Ishikawa (cell line): ENCODE results near the gene DNAJB11.
A peak's percentile ranks its signal among the peaks of the same experiment; 100 is the strongest.

ENCODE experiments used
- CEBPB ChIP-seq: IDR thresholded peaks from 2 replicates; pipeline ENCODE4 v1.6.1; 2012
- CREB1 ChIP-seq: IDR thresholded peaks from 2 replicates; pipeline ENCODE4 v1.6.1; 2012; ENCODE audit warnings: low read depth
- EP300 ChIP-seq: IDR thresholded peaks from 2 replicates; pipeline ENCODE4 v1.6.1; 2012; ENCODE audit warnings: borderline replicate concordance
- FOXM1 ChIP-seq: IDR thresholded peaks from 2 replicates; pipeline ENCODE4 v1.6.1; 2012; ENCODE audit warnings: low read depth, borderline replicate concordance
- RAD21 ChIP-seq: IDR thresholded peaks from 2 replicates; pipeline ENCODE4 v1.6.1; 2012; ENCODE audit warnings: low read depth
- TAF1 ChIP-seq: IDR thresholded peaks from 2 replicates; pipeline ENCODE4 v1.6.1; 2012; ENCODE audit warnings: low read depth, mild to moderate bottlenecking
- TCF12 ChIP-seq: IDR thresholded peaks from 2 replicates; pipeline ENCODE4 v1.6.1; 2012; ENCODE audit warnings: low read depth
- TEAD4 ChIP-seq: IDR thresholded peaks from 2 replicates; pipeline ENCODE4 v1.6.1; 2012
- ZBTB7A ChIP-seq: IDR thresholded peaks from 2 replicates; pipeline ENCODE4 v1.6.1; 2012; ENCODE audit warnings: low read depth
- TF ChIP-seq, protein P1 (sequence below): IDR thresholded peaks from 2 replicates; pipeline ENCODE4 v1.6.1; 2012

DNA sequence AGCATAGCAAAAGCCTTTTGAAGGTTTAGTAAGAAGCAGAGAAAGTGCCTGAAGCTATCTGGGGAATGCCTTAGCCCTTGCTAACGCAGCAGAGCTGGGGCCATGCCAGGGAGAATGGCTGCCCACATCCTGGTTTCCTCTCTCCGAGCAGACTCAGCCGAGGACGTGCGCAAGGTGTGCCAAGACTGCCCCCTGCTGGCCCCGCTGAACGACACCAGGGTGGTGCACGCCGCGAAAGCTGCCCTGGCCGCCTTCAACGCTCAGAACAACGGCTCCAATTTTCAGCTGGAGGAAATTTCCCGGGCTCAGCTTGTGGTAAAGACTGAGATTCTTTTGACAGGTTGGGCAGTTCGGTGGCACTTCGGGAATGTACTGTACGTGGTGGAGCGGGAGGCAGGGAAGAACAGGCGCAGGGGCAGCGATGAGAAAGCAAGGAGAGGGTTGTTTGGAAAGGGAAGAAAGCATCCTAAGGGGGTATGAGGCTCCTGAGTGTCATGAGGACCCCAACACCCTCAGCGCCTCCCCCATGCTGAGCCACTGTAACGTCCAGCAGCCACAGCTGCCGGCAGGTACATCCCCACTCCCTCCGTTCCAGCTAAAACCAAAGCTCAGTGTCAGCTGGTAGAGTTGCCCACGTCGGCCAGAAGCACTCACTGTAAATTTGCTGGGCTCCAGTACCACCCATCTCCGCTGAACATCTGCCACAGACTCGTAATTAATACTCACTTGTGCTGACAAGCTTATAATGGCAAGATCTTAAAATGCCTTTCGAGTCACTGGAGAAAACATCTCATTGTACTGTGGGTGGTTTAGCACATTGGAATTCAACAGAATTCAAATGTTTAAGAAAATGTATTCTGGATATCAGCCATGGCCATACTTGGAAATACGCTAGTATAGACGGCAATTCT lies 46.8 kb downstream of the DNAJB11 start:
- TF ChIP-seq RAD21 (peak; percentile 94), EP300 (peak; percentile 71), ZBTB7A (no peak), CEBPB (no peak), CREB1 (no peak), TEAD4 (peak; percentile 91), FOXM1 (no peak), TAF1 (no peak), TCF12 (peak; percentile 71)
- TF ChIP-seq, protein P1, sequence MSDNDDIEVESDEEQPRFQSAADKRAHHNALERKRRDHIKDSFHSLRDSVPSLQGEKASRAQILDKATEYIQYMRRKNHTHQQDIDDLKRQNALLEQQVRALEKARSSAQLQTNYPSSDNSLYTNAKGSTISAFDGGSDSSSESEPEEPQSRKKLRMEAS, result peak; percentile 85
